ENCODE measurements around the gene KCTD20. TPM values are rescaled to one million over a fixed set of nuclear protein-coding genes. Genes with fewer than 3 reads are reported as not detected.

KCTD20 gene
- total RNA-seq, 2 donors from 2014 or later: 26.3 to 34.5 TPM

DNA sequence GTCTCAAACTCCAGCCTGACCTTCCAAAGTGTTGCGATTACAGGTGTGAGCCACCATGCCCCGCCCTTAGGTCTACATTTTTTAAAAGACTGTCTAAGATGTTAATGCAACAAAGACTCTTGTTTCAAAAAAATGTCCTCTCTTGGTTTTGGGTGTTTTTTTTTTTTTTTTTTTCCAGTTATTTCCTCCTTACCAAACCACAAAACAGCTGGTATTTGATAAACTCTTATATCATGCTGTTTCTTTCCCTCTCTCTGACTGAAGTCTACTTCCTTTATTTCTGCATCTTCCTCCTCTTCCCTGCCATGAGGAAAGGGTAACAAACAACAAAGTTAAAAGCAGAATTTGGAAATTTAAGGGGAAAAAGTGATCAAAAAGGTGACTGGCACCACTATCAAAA lies 83.3 kb downstream of the KCTD20 start:
- Histone ChIP-seq H3K9me3 (no peaks in the 10 kb centered on the region), H3K27ac (no peak overlapping the region), H3K4me1 (peaks cover 0 to 15% of the 10 kb centered on the region in 2 donors), H3K36me3 (peaks cover 40% of the 10 kb centered on the region), H3K27me3 (no peaks in the 10 kb centered on the region), H3K4me3 (no peak overlapping the region)
- TF ChIP-seq, protein P1, sequence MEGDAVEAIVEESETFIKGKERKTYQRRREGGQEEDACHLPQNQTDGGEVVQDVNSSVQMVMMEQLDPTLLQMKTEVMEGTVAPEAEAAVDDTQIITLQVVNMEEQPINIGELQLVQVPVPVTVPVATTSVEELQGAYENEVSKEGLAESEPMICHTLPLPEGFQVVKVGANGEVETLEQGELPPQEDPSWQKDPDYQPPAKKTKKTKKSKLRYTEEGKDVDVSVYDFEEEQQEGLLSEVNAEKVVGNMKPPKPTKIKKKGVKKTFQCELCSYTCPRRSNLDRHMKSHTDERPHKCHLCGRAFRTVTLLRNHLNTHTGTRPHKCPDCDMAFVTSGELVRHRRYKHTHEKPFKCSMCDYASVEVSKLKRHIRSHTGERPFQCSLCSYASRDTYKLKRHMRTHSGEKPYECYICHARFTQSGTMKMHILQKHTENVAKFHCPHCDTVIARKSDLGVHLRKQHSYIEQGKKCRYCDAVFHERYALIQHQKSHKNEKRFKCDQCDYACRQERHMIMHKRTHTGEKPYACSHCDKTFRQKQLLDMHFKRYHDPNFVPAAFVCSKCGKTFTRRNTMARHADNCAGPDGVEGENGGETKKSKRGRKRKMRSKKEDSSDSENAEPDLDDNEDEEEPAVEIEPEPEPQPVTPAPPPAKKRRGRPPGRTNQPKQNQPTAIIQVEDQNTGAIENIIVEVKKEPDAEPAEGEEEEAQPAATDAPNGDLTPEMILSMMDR (IDR thresholded peaks at IDR 0.05): no peak
- no peak for DNase-seq (ENCODE audit: low spot score)

DNA sequence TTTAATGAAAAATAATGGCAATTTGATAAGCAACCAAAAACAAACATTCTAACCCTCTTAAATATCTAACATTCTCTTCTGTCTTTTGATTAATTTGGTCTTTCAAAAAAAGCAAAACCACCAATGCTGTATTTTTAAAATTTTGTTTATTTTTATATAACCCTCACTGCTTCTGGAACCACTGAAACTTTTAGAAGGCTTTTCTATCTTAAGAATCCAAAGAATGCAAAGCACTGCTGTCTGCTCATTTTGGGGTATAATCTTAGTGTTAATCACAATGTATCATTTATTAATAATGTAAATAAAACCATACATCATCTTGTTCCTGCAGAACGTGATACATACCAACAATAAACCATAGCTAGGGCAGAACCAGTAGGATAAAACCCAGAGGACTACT lies 90.5 kb downstream of the KCTD20 start:
- Histone ChIP-seq H3K27ac (no peak overlapping the region), H3K27me3 (no peaks in the 10 kb centered on the region), H3K4me1 (peaks cover 0 to 4% of the 10 kb centered on the region in 2 donors), H3K9me3 (no peaks in the 10 kb centered on the region), H3K4me3 (no peak overlapping the region), H3K36me3 (peaks cover 18% of the 10 kb centered on the region)
- TF ChIP-seq, protein P1 (IDR thresholded peaks at IDR 0.05): no peak
- no peak for DNase-seq (ENCODE audit: low spot score)

DNA sequence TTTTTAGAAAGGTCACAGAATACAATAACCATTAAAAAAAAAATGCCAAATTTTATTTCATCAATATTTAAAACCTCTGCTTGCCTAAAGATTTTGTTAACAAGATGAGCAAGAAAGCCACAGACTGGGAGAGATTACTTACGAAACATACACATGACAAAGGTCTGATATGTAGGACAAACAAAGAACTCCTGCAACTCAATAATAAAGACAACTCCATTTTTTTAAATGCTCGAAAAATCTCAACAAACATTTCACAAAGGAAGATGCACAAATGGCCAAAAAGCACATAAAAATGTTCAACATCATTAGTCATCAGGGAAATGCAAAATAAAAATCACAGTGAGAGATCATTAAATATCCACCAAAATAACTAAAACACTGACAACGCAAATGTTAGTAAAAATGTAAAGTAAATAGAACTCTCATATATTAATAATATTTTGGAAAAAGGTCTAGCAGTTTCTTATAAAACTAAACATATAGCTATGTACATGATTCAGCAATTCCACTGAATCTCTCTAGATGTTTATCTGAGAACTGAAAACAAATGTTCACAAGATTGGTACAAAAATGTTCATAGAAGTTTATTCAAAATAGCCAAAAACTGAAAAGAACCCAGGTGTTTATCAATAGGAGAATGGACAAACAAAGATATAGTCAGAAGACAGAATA lies 94.2 kb downstream of the KCTD20 start:
- Histone ChIP-seq H3K36me3 (peaks cover 25% of the 10 kb centered on the region), H3K4me1 (peaks cover 0 to 5% of the 10 kb centered on the region in 2 donors), H3K27ac (no peak overlapping the region), H3K4me3 (no peak overlapping the region), H3K27me3 (no peaks in the 10 kb centered on the region), H3K9me3 (no peaks in the 10 kb centered on the region)
- DNase-seq (ENCODE audit: low spot score): no peak
- TF ChIP-seq, protein P1 (IDR thresholded peaks at IDR 0.05): no peak

DNA sequence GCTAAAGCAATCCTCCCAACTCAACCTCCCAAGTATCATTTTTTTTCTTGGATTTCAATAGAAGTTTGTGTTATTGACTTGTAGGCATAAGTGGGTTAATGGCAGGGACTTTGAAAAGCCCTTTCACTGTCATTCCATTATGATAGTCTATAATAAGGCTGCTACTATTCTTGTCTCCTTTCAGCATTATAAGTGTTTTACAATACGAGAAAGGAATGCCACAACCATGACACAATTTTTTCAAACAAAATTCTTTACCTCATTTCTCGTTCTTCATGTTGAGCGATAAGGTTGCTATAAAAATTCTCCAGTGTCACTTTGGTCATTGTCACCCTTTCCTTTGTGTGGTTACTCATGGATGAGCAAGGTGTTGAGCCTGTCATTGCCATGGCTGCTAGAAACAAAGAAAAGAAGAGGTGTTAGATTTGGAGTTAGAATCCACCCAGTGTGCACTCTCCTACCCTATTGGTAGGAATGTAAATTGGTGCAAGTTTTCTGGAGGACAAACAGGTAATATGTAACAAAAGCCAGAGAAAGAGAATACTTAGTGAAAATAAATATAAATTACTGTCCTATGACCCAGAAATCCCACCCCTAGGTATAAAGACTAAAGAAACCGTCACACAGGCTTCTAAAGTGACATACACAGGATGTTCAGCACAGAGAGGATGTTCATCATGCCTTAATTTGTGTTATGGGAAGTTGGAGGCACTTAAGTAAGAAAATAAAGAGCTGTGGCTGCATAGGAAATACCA lies 97.2 kb downstream of the KCTD20 start:
- Histone ChIP-seq H3K4me1 (peaks cover 0 to 22% of the 10 kb centered on the region in 2 donors), H3K4me3 (no peak overlapping the region), H3K27me3 (no peaks in the 10 kb centered on the region), H3K27ac (peak overlapping the region; percentile 46 to 89), H3K36me3 (peaks cover 25% of the 10 kb centered on the region), H3K9me3 (no peaks in the 10 kb centered on the region)
- TF ChIP-seq, protein P1 (IDR thresholded peaks at IDR 0.05): peak in 1 of 2 donors; percentile 48
- DNase-seq (ENCODE audit: low spot score): no peak

Other genes starting within 250 kb of the KCTD20 start
- 10 to 100 TPM; 17.5 to 23.4 TPM for gene BRPF3, start 246.3 kb upstream of the KCTD20 start, total RNA-seq
- under 1 TPM in 1 of 2 donors, not detected in 1; 0.20 TPM for gene PNPLA1, start 172.9 kb upstream of the KCTD20 start, total RNA-seq
- gene BNIP5, start 106.1 kb upstream of the KCTD20 start, total RNA-seq: not detected
- gene ETV7, start 55.3 kb upstream of the KCTD20 start, total RNA-seq: under 1 TPM; 0.33 to 0.43 TPM
- gene PXT1, start 146 bp upstream of the KCTD20 start, total RNA-seq: under 1 TPM in 1 of 2 donors, not detected in 1; 0.24 TPM
- gene STK38, start 104.5 kb downstream of the KCTD20 start, total RNA-seq: 10 to 100 TPM; 16.1 to 17.6 TPM
- gene SRSF3, start 151.4 kb downstream of the KCTD20 start, total RNA-seq: 10 to 100 TPM; 51.4 to 97.2 TPM
- 100 to 1,000 TPM in 1 of 2 donors, 10 to 100 TPM in 1; 63.8 to 128 TPM for gene CDKN1A, start 235.7 kb downstream of the KCTD20 start, total RNA-seq

Data from right atrium auricular region (tissue), 2 donors.